ENCODE measurements around the gene TADA2A.

The TADA2A gene

DNA sequence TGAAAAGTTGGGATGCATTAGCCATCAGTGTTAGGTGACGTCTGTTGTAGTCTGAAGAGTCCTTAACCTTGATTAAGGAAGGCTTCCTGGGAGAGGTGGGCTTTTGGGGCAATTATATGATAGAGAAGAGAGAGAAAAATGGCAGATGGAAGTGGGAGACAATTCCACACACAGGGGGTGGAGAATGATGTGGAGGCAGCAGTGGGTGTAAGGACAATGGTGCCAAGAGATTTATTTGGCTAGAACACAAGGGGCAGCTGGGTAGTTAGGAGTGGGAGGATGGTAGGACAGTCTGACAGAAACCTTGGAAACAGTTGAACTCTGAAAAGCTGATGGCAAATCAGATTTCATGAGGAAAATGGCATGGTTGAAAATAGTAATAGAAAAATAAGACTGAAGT is 72.3 kb downstream of the TADA2A start:
- no peak overlapping the region for H3K4me3 ChIP-seq (ENCODE audit: low read depth, low read length)
- TF ChIP-seq CTCF (IDR thresholded peaks at IDR 0.05; ENCODE audit: borderline replicate concordance, insufficient read depth, low read depth, low read length), result no peak

GRCh38 chr17:37480427-37480826 is 73.7 kb downstream of the TADA2A start:
- no peak overlapping the region for H3K4me3 ChIP-seq (ENCODE audit: low read depth, low read length)
- no peak for TF ChIP-seq CTCF (IDR thresholded peaks at IDR 0.05; ENCODE audit: borderline replicate concordance, insufficient read depth, low read depth, low read length)

- no peak overlapping the region for H3K4me3 ChIP-seq (ENCODE audit: low read depth, low read length)
- TF ChIP-seq CTCF (IDR thresholded peaks at IDR 0.05; ENCODE audit: borderline replicate concordance, insufficient read depth, low read depth, low read length), result no peak
Measured at GRCh38 chr17:37481001-37481665, 74.4 kb downstream of the TADA2A start.

DNA sequence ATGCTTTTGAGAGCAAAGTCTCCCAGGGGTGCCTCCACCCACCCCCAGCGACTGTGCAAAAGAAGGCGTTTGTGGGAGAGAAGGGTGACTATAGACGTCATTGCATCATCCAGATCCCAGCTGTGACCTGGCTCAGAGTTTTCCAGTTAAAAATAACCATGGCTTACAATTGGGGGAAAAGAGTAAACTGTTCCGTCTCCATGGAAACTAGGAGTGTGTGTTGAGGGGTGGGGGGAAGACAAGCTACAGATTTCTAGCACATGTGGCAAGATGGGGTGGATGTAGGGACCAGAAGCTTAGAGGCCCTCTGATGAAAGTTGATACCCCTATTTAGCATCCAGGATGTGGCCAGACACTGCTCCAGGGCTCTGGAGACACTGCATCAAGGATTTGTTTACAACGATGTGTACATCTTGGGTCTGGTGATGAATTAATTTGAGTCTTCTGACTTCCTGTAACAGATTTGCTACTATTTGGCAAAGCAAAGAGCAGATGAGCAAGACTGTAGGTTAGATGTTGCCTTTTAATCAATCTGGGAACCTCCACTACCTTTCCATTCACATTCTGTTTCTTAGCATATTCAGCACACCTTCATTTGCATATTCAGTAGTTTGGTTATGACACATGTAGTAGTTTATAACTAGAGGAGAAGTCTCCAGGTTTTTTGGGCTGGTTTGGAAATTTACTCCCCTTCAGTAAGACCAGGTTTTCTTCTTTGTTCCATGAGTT is 76.8 kb downstream of the TADA2A start:
- TF ChIP-seq CTCF (IDR thresholded peaks at IDR 0.05; ENCODE audit: borderline replicate concordance, insufficient read depth, low read depth, low read length), result no peak
- H3K4me3 ChIP-seq (ENCODE audit: low read depth, low read length), result no peak overlapping the region

- no peak overlapping the region for H3K4me3 ChIP-seq (ENCODE audit: low read depth, low read length)
- TF ChIP-seq CTCF (IDR thresholded peaks at IDR 0.05; ENCODE audit: borderline replicate concordance, insufficient read depth, low read depth, low read length), result no peak
Measured at GRCh38 chr17:37485938-37486570, 79.4 kb downstream of the TADA2A start.

- no peak for TF ChIP-seq CTCF (IDR thresholded peaks at IDR 0.05; ENCODE audit: borderline replicate concordance, insufficient read depth, low read depth, low read length)
- H3K4me3 ChIP-seq (ENCODE audit: low read depth, low read length), result no peak overlapping the region
Measured at GRCh38 chr17:37488009-37488604, 81.4 kb downstream of the TADA2A start.
